Loucy (cell line): ENCODE measurements around the gene NPY2R.

Experiments used
- CTCF ChIP-seq: fragments of 200-600 bp; sonication (generic); conservative IDR thresholded peaks from 2 replicates; pipeline ENCODE4 v1.5.1; 2014; ENCODE audit warnings: mild to moderate bottlenecking, antibody characterized with exemption, low read length
- EZH2phosphoT487 ChIP-seq: fragments of 200-600 bp; IDR thresholded peaks from 2 replicates; pipeline ENCODE4 v1.6.1; 2018; ENCODE audit warnings: antibody characterized with exemption, mild to moderate bottlenecking, moderate library complexity, borderline replicate concordance

DNA sequence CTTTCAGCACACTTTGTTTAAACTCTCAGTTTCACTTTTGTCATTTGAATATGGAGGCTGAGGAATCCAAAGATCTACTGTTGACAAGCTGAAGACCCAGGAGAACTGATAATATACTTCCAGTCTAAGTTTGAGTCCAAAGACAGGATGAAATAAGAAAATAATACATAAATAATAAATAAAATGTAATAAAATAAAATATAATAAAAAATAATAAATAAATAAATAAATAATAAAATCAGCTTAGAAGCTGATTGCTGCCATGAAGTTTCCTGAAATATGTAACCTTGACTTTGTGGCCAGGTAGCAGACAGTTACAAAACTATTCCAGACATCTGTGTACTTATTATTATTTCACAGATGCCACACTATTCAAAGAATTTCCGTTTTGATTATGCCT, 55.0 kb downstream of the NPY2R start:
- TF ChIP-seq CTCF (no peak), EZH2phosphoT487 (no peak)
